Nephron progenitor cell (in vitro differentiated cells): ENCODE measurements around the gene HID1.
A peak's percentile ranks its signal among the peaks of the same experiment; 100 is the strongest.
"Not testable (repeated sequence)": the region's sequence is repeated elsewhere in the genome, so short reads cannot be mapped to it uniquely, and the experiment has no call there.

Experiments
- DNase-seq: peaks from one replicate; pipeline ENCODE4 v3.0.0; 2021
- H3K27ac Mint-ChIP-seq: 2 replicates; pipeline ENCODE4 v1.8.0; 2021; ENCODE audit warnings: mild to moderate bottlenecking, moderate library complexity, mixed read lengths
- H3K27me3 Mint-ChIP-seq: 2 replicates; pipeline ENCODE4 v1.8.0; 2021; ENCODE audit warnings: mild to moderate bottlenecking, low read depth, mixed read lengths; ENCODE audit not compliant: poor library complexity
- H3K36me3 Mint-ChIP-seq: 2 replicates; pipeline ENCODE4 v1.8.0; 2021; ENCODE audit warnings: low read depth, mixed read lengths
- H3K4me1 Mint-ChIP-seq: 2 replicates; pipeline ENCODE4 v1.8.0; 2021; ENCODE audit warnings: mixed read lengths
- H3K4me3 Mint-ChIP-seq: 2 replicates; pipeline ENCODE4 v1.8.0; 2021; ENCODE audit warnings: mild to moderate bottlenecking, moderate library complexity, mixed read lengths
- H3K9me3 Mint-ChIP-seq: 2 replicates; pipeline ENCODE4 v1.8.0; 2021; ENCODE audit warnings: mild to moderate bottlenecking, moderate library complexity, mixed read lengths
- TF ChIP-seq, protein P1 (sequence below): fragments of 200-600 bp; sonication (generic); IDR thresholded peaks from 2 replicates; pipeline ENCODE4 v1.5.0; 2021; ENCODE audit warnings: antibody characterized with exemption

HID1 gene

DNA sequence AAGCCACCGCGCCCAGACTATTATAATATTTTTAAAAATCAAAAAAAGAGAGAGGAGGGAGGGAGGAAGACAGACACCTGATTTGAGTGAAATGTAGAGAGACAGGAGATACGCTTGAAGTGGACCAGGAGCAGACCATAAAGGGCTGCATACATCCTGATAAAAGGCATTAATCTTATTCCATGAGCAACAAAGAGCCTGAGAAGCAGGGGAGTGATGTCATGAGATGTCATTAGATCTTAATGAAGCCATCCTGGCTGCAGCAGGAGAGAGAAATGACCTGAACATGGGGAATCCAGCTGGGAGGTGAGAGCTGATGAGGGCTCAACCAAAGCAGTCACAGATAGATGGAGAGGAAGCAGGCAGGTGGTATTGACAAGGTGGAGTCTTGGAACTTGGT is 5.2 kb upstream of the HID1 start:
- Mint-ChIP-seq H3K27ac (no peak overlapping the region), H3K4me1 (peaks cover 11% of the 10 kb centered on the region), H3K4me3 (no peak overlapping the region), H3K27me3 (peaks cover 74% of the 10 kb centered on the region), H3K36me3 (no peaks in the 10 kb centered on the region), H3K9me3 (no peaks in the 10 kb centered on the region)
- no peak for DNase-seq
- TF ChIP-seq, protein P1, sequence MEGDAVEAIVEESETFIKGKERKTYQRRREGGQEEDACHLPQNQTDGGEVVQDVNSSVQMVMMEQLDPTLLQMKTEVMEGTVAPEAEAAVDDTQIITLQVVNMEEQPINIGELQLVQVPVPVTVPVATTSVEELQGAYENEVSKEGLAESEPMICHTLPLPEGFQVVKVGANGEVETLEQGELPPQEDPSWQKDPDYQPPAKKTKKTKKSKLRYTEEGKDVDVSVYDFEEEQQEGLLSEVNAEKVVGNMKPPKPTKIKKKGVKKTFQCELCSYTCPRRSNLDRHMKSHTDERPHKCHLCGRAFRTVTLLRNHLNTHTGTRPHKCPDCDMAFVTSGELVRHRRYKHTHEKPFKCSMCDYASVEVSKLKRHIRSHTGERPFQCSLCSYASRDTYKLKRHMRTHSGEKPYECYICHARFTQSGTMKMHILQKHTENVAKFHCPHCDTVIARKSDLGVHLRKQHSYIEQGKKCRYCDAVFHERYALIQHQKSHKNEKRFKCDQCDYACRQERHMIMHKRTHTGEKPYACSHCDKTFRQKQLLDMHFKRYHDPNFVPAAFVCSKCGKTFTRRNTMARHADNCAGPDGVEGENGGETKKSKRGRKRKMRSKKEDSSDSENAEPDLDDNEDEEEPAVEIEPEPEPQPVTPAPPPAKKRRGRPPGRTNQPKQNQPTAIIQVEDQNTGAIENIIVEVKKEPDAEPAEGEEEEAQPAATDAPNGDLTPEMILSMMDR, result no peak

DNA sequence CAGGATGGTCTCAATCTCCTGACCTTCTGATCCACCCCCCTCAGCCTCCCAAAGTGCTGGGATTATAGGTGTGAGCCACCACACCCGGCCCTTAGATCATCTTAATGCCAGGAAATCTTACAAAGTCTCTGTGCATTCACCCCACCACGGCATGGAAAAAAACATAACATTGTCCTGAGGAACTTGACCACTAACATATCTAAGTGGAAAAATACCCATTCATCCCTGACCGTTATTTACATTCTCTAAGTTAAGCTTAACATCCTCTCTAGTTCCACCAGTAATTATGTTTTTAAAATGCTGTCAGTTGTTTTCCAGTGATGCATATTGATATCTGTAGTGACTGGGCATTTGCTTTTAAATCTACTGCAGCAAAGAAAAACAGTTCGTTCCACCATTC is 3.4 kb upstream of the HID1 start:
- peaks cover 93% of the 10 kb centered on the region for H3K27me3 Mint-ChIP-seq
- no peaks in the 10 kb centered on the region for H3K9me3 Mint-ChIP-seq
- TF ChIP-seq, protein P1, result no peak
- no peak overlapping the region for H3K4me3 Mint-ChIP-seq
- H3K27ac Mint-ChIP-seq, result no peak overlapping the region
- H3K4me1 Mint-ChIP-seq, result peaks cover 6% of the 10 kb centered on the region
- DNase-seq, result no peak
- no peaks in the 10 kb centered on the region for H3K36me3 Mint-ChIP-seq

DNA sequence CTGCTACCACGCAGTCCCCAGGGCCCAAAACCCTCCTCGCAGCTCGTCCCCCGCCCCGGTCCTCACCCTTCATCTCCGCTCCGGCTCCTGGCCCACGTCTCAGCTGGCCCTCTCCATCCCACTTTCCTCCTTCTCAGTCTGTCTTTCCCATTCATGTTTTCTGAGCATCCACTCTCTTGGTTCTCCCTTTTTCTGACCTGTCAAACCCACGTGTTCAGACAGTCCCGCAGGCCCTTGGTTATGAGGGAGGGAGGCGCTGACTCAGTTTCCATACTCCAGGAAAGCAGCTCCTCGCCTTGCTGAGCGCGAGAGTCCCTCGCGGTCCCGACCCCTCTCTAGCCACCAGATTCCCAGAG is 392 bp upstream of the HID1 start:
- Mint-ChIP-seq H3K27ac (no peak overlapping the region), H3K4me3 (peak overlapping the region; percentile 84), H3K4me1 (peaks cover 6% of the 10 kb centered on the region), H3K36me3 (no peaks in the 10 kb centered on the region), H3K9me3 (no peaks in the 10 kb centered on the region), H3K27me3 (peaks cover 90% of the 10 kb centered on the region)
- no peak for DNase-seq
- TF ChIP-seq, protein P1, result no peak

DNA sequence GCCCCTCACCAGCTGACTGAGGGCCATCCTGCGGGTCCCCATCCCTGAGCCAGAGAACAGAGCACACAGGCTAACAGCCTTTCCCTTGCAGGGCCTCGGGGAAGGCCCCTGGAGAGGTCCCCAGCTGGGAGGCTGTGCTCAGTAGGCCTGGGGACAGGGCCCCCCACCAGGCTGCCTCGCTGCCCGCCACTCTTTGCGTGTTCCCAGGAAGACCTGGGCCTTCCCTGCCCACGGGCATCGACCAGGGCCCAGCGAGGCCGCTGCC is 785 bp downstream of the HID1 start:
- peaks cover 83% of the 10 kb centered on the region for H3K27me3 Mint-ChIP-seq
- TF ChIP-seq, protein P1, result no peak
- DNase-seq, result no peak
- peak overlapping the region; percentile 69 for H3K4me3 Mint-ChIP-seq
- no peaks in the 10 kb centered on the region for H3K9me3 Mint-ChIP-seq
- no peaks in the 10 kb centered on the region for H3K36me3 Mint-ChIP-seq
- H3K4me1 Mint-ChIP-seq, result peaks cover 6% of the 10 kb centered on the region
- H3K27ac Mint-ChIP-seq, result no peak overlapping the region

DNA sequence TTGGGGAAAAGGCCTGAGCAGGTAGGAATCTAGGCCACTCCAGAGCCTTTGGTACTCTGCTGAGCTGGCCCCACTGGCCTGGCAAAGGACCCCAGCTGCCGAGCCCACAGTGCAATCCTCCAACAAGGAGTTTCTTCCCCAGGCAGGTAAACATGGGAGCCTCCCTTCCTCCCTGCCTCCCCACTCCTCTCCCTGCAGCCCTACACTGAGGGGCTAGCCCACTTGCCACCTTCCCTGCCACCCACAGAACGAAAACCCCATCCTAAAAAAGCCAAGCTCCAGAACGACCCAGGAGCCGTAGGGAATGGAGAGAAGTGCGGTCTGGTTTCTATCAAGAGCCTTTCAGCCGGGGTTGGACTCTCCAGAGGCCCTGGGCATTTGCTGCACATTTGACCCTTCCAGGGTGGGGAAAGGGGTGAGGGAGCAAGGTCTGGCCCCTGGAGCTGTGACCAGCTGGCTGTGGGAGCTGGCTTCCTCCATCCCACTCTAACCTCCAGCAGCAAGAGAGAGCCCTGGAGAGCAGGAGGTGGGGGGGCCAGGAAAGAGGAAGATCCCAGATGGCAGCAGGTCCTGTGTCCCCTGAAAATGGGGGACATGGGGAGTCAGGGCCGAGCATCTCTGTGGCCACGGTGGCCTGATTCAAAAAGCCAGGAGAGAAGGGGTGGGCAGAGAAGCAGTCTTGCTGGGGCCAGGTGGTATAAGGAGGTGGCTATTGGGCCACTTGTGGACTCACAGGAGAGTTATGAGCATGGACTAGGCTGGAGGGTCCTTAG is 1.3 kb downstream of the HID1 start:
- Mint-ChIP-seq H3K36me3 (no peaks in the 10 kb centered on the region), H3K4me3 (peak overlapping the region; percentile 69)

DNA sequence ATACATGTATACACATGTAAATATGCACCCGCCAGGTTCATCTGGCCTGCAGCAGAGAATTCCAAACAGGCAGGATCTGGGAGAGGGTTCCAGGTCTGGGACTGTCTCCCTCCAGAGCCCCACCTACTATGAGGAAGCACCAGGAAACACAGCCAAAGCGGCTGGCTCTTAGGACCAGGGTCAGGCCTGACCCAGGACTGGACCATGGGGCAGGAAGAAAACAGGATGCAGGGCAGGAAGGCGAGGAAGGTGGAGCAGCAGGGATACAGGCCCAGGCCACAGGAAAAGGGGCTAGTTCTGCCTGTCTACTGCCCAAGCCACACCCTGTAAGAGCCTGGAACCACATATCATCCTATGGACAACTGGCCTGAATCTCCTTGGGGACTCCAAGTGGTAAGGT is 2.2 kb downstream of the HID1 start:
- Mint-ChIP-seq H3K27me3 (peaks cover 78% of the 10 kb centered on the region), H3K36me3 (no peaks in the 10 kb centered on the region), H3K4me1 (peaks cover 6% of the 10 kb centered on the region), H3K27ac (no peak overlapping the region), H3K9me3 (no peaks in the 10 kb centered on the region), H3K4me3 (peak overlapping the region; percentile 60)
- TF ChIP-seq, protein P1, result no peak
- DNase-seq, result no peak

More for the DNA sequence above, 1.3 kb downstream of the HID1 start:
- Mint-ChIP-seq H3K27me3 (peaks cover 83% of the 10 kb centered on the region), H3K27ac (no peak overlapping the region), H3K4me1 (peaks cover 6% of the 10 kb centered on the region), H3K9me3 (no peaks in the 10 kb centered on the region)
- TF ChIP-seq, protein P1, result no peak
- DNase-seq, result no peak

DNA sequence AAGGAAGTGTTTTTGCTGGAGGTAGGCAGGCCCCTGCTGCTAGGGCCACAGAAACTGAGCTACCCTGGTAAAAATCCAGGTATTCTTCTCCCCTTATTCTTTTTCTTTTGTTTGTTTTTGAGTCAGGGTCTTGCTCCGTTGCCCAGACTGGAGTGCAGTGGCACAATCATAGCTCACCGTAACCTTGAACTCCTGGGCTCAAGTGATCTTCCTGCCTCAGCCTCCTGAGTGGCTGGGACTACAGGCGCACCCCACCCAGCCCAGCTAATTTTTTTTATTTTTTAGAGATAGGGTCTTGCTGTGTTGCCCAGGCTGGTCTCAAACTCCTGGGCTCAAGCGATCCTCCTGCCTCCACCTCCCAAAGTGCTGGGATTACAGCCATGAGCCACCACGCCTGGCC is 3.1 kb downstream of the HID1 start:
- H3K4me3 Mint-ChIP-seq, H3K27ac Mint-ChIP-seq, H3K36me3 Mint-ChIP-seq, DNase-seq, H3K9me3 Mint-ChIP-seq, H3K4me1 Mint-ChIP-seq: not testable (repeated sequence)
- peaks cover 75% of the 10 kb centered on the region for H3K27me3 Mint-ChIP-seq
